OCI-LY7 (cell line): ENCODE results near the gene GATA1.

Experiments
- EZH2phosphoT487 ChIP-seq: fragments of 200-600 bp; sonication (generic); IDR thresholded peaks from 2 replicates; pipeline ENCODE4 v1.6.1; 2018; ENCODE audit warnings: low read depth, borderline replicate concordance, mild to moderate bottlenecking, mixed run types, antibody characterized with exemption, low read length, moderate library complexity, mixed read lengths
- TF ChIP-seq, protein P1 (sequence below): fragments of 200-600 bp; sonication (generic); conservative IDR thresholded peaks from 2 replicates; pipeline ENCODE4 v1.5.1; 2014; ENCODE audit warnings: mild to moderate bottlenecking, antibody characterized with exemption, low read length, moderate library complexity, mixed read lengths

DNA sequence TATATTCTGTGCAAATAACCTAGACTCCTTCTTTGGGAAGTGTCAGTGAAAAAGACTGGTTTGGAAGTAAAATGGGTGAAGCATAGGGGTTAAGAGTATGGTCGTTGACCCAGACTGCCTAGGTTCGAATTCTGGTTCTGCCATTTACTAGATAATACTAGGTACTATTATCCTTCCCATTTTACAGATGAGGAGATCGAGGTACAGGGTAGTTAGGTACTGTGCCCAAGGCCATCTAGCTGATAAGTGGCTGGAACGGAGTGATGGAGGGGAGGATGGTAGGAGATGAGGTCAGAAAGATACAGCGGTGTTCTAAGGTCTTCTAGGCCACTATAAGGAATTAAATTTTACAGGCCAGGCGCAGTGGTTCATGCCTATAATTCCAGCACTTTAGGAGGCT is 13.8 kb upstream of the GATA1 start:
- TF ChIP-seq, protein P1, sequence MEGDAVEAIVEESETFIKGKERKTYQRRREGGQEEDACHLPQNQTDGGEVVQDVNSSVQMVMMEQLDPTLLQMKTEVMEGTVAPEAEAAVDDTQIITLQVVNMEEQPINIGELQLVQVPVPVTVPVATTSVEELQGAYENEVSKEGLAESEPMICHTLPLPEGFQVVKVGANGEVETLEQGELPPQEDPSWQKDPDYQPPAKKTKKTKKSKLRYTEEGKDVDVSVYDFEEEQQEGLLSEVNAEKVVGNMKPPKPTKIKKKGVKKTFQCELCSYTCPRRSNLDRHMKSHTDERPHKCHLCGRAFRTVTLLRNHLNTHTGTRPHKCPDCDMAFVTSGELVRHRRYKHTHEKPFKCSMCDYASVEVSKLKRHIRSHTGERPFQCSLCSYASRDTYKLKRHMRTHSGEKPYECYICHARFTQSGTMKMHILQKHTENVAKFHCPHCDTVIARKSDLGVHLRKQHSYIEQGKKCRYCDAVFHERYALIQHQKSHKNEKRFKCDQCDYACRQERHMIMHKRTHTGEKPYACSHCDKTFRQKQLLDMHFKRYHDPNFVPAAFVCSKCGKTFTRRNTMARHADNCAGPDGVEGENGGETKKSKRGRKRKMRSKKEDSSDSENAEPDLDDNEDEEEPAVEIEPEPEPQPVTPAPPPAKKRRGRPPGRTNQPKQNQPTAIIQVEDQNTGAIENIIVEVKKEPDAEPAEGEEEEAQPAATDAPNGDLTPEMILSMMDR, result no peak
- no peak for TF ChIP-seq EZH2phosphoT487
